Stimulated activated CD4-positive, alpha-beta T cell treated with anti-CD3 and anti-CD28 coated beads, Interleukin-4, amount 100 ng/mL, for 24 hours (primary cell): ENCODE data around the gene ANGPTL5.
"Not testable (repeated sequence)": the region's sequence is repeated elsewhere in the genome, so short reads cannot be mapped to it uniquely, and the experiment has no call there.

Source experiments
- DNase-seq: peaks from one replicate; pipeline ENCODE4 v3.0.0-alpha.2; 2020

The ANGPTL5 gene

DNA sequence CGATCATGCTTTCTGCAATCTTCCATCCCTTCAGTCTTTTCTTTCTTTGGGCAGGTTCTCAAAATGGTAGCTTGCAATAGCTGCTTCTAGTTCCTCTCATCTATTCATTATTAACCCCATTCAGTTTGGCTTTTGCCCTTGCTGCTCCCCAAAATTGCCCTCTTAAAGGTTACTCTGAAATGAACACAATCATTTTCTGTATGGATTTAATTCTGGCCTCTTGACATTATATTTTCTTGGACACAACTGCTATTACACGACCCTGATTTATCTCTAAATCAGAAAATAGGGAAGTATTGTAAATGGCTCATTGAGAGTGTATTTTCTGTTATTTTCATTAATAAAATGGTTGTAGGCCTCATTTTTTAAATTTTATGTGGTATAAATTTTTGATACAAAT is at the start of gene ANGPTL5:
ANGPTL5 (minus strand) TSS at position 101 of the 400 bp plus-strand sequence. CDS start 8,613 bp downstream, outside the sequence.
- no peak for DNase-seq

DNA sequence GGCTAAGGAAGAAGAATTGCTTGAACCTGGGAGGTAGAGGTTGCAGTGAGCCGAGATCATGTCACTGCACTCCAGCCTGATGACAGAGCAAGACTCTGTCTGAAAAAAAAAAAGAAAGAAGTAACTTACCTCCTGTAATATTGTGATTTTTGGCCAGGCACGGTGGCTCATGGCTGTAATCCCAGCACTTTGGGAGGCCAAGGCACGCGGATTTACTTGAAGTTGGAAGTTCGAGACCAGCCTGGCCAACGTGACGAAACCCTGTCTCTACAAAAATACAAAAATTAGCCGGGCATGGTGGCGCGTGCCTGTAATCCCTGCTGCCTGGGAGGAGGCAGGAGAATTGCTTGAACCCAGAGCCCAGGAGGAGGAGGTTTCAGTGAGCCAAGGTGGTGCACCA is 47.9 kb upstream of the ANGPTL5 start:
- not testable (repeated sequence) for DNase-seq

DNA sequence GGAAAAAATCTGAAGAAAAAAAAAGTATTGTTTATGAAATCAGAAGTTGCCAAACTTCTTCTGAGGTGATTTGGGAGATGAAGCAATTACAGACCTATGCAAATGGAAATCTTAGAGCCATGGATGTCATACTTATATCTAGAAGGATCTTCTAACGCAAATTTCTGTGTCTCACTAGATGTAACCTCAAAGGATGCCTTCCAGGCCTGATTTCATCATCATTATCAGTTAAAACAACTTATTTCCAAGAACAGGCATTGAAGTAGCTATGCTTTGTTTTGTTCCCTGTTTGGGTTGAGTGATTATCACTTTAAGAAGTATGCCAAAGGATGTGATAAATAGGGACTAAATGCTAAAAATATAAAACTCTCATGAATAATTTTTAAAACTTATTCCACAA is 43.9 kb upstream of the ANGPTL5 start:
- DNase-seq = no peak

GRCh38 chr11:101955701-101956100 is 39.4 kb upstream of the ANGPTL5 start:
- DNase-seq = no peak

DNA sequence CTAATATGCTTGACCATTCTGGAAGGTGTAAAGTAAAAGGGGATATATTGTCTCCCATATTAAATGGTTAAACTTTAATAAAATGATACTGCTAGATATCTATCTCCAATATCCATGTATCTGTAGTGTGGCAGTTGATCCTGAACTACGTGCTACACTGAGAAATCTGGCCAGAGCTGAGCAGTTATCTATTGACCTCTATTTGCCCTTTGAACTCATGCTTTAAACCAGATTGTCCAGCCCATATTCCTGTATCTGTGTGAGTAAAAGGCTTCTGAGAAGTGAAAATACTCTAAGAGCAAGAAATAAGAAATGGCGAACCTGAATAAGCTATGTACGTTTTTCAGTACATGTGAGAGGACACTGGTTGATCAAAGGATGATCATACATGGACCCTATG is 39.0 kb upstream of the ANGPTL5 start:
- no peak for DNase-seq

- no peak for DNase-seq
Measured at GRCh38 chr11:101949680-101950220, 33.4 kb upstream of the ANGPTL5 start.

GRCh38 chr11:101945448-101945847 is 29.1 kb upstream of the ANGPTL5 start:
- DNase-seq = no peak

DNA sequence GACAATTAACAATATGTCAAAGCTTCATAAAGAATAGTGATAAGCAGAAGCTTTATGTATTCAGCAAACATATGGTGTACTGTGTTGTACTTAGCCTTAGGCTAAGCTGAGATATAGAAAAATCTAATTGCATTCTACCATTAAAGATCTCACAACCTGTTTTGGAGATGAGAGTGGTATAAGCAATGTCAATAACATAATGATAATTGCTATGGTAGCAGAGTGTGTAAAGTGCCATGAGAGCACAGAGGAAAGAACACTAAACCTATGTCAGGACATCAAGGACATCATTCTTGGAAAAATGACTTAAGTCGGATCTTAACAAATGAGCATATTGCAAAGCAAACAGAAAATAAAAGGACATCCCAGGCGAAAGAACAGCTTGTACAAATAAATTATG is 28.6 kb upstream of the ANGPTL5 start:
- DNase-seq = no peak

DNA sequence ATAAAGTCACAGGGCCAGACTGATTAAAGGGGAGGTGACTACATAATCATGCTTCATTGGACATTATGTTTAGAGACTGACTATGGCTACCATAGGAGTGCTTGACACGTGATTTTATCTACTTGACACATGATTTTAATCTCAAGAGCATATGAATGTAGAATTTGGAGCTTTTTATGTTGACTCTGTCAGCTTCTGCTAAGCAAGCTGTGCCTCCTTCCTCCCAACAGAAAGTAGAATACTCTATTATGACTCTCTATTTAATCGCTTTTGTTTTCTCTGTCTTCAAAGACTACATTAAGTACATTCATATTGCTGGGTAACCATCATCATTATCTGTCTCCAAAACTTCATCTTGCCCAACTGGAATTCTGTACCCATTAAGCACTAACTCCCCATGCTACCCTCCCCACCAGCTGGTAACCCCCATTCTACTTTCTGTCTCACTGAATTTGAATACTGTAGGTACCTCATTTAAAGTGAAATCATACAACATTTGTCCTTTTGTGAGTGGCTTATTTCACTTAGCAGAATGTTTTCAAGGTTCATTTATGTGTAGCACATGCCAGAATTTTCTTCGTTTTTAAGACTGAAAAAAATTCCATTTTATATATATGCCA is 24.7 kb upstream of the ANGPTL5 start:
- no peak for DNase-seq

DNA sequence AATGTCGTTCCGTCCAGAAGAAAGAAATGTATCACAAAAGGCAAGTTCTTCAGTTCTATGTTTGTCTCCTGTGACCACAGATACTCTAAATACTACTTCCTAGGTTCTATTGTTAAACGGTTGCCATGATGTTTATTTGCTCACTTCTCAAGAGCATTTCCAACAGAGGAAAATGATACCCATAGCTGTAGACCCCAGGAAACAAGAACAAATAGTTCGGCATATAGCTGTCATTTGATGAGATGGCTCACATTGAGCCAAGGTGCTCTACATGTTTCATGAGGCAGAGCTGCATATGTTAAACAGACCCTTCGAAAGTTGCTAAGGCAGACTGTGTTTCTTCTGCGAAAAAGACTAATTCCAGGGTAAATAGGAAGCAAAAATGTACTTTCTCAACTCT is 15.4 kb upstream of the ANGPTL5 start:
- DNase-seq = no peak

GRCh38 chr11:101929294-101929915 is 13.1 kb upstream of the ANGPTL5 start:
- DNase-seq = no peak

DNA sequence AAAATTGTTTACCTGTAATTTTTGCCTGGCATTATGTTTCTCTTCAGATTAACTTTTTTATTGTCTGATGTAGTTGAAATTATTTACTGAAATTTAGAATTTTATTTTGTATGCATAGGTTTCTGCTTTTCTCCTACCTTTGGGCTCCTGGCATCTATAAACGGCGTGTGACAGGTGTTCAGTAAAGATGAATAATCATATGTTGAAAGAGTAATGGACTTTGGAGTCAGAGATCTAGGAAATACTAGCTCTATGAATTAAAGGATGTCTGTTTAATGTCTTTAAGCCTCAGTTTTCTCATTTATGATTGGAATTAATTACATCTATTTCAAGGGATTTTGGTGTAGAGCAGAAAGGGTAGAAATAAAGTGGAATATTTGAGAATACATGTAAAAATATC is 7.2 kb upstream of the ANGPTL5 start:
- DNase-seq = no peak

- DNase-seq = no peak
Measured at GRCh38 chr11:101920992-101921391, 4.7 kb upstream of the ANGPTL5 start.

DNA sequence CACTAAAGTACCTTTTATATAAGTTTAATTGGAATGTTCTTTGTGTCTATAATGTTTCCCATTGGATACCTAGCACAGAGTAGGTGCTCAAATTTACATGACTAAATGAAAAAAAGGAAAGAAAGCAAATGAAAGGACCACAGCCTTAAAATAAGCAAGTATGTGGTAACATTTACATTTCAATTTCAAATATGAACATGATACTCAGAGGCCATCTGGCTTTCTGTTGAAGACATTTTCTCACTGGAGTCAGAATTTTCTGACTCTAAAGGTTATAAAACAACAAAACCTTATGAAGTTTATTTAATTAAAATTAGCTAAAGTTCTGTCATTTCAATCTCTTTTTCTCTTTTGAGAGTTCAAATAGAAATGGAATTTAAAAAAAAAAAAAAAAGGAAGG is 904 bp upstream of the ANGPTL5 start:
- DNase-seq = no peak

DNA sequence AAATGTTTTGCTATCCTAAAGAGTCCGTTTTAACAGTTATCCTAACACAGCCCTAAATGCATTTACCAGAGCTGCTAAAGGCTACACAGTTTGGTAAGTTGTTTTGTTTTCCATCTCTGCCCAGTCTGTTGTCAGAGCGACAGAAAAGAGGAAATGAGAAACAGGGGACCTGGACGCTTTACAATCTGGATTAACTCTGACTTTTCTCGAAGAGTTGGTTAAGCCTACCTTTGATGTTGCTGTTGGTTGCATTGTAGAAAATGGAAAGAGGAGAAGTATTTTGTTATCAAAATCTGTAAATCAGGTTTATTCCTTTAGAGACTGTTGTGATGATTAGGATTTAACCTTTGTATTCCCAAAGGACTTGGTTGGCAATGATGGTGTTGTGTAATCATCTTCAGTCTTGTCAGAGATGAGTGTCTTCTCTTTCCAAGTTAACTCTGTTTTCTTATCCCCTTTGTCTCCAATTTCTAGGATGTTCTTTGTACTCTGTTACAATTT is 481 bp downstream of the ANGPTL5 start:
- no peak for DNase-seq

- DNase-seq = peak; percentile 95
Measured at GRCh38 chr11:101914738-101915426, 1.4 kb downstream of the ANGPTL5 start, which contains the start of gene CEP126. CEP126 (plus strand) TSS chr11:101915010; CDS start chr11:101915285, 275 bp downstream.

GRCh38 chr11:101914341-101914737 is 2.0 kb downstream of the ANGPTL5 start:
- DNase-seq = no peak

DNA sequence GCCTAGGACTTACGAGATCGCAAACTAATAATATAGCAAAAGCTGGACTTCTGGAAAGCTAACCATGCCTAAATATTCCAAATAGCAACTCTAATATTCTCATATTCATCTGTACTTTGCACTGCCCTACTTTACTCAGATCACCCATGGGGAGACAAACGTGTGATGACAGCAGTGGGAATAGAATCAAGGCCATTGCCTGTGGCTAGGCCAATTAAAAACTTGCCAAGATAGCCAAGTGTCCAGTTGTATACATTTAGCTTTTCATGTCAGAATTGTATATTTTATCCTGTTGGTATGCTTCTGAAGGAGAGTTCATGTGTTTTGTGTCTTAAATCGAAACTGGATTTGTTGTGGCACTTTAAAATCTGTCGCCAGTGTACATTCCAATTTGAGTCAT is 2.7 kb downstream of the ANGPTL5 start:
- no peak for DNase-seq

DNA sequence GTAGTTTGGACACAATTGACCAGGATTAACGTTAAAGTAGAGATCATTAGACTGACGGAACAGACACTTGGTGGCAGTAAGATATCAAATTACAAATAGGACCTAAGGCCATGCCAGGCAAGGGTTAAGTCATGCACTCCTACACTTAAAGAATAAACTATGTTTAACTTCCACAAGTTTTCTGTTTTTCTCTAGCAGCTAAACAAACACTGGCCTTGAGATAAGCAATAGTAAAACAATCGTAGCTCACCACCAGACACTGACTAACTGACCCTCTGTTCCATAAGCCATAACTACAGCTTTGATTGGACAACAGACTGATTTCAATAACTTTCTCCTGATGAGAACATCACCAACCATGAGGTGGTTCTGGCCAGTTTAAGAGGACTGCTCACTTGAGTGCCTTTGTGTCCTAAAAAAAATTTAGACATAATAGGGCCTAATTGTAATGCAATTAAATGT is 3.5 kb downstream of the ANGPTL5 start:
- no peak for DNase-seq

DNA sequence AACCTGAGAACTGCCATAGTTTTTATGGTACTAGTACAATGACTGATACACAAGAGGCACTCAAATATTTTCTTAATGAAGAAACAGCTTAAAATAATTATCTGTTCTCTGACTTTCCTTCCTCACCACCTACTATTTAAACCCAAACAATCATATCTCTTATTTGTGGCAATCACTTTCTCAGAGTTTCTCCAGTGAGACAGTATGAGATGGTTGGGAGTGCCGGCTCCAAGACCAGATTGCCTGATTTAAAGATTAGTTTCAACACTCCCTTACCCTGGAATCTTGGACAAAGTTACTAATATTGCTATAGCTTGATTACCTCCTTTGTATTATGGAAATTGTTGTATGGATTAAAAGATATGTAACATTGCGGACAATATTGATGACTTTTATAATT is 7.2 kb downstream of the ANGPTL5 start:
- no peak for DNase-seq

DNA sequence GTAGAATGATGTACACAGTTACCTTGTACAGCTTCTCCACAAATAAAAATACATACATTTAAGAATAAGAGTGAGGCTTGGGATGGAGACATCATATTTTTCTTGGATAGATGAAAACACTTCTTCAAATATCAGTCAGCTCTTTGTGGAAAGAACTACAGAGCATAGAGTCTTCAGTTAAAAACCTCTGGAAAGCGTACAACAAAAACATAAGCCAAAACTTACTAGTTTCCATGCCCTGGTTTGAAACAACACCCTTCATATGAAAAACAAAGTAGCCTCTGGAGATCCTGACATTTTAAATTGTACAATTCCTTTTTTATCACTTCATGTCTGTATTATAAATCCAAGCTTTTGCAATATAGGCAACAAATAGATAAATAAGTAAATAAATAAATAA is 8.5 kb downstream of the ANGPTL5 start:
- DNase-seq = no peak

- no peak for DNase-seq
Measured at GRCh38 chr11:101894505-101894904, 21.8 kb downstream of the ANGPTL5 start.

DNA sequence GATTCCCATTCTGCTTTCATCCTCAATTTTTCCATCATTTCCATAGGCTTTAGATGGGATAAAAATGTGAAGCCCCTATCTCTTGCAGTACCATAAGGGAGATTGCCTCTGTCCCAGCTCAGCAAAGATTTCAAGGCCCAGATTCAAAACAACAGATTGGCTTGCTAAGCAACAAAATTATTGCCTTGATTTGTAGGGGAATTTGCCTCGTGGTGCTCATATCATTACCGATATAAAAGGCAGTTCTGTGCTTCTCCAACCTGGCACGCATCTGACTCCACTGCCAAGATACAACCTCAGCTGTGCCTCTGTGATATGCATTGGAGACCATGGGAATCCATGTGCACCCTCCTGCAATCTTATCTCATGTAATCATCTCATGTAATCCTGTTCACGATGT is 26.6 kb downstream of the ANGPTL5 start:
- DNase-seq = no peak

- DNase-seq = no peak
Measured at GRCh38 chr11:101885631-101886030, 30.7 kb downstream of the ANGPTL5 start.
